SK-N-MC (cell line): ENCODE measurements around the gene SPATA3.
A peak's percentile ranks its signal among the peaks of the same experiment; 100 is the strongest.

Experiments used
- DNase-seq: peaks from one replicate; pipeline ENCODE4 v3.0.0-alpha.2; 2011; ENCODE audit warnings: low read depth, low spot score
- H3K27ac ChIP-seq: fragments of 200-600 bp; sonication (generic); 2 replicates; pipeline ENCODE4 v1.5.1; 2016; ENCODE audit warnings: mixed run types
- H3K36me3 ChIP-seq: fragments of 200-600 bp; sonication (generic); 2 replicates; pipeline ENCODE4 v1.6.1; 2017; ENCODE audit warnings: antibody characterized with exemption, low read length, mixed read lengths; ENCODE audit not compliant: insufficient read depth
- H3K4me3 ChIP-seq: fragments of 200-600 bp; sonication (generic); 2 replicates; pipeline ENCODE4 v1.5.1; 2016
- H3K9ac ChIP-seq: fragments of 200-600 bp; sonication (generic); 2 replicates; pipeline ENCODE4 v1.8.0; 2017; ENCODE audit warnings: mixed run types, mixed read lengths; ENCODE audit not compliant: insufficient read length
- H3K9me3 ChIP-seq: fragments of 200-600 bp; sonication (generic); 2 replicates; pipeline ENCODE4 v1.6.1; 2017; ENCODE audit warnings: low read depth, mild to moderate bottlenecking, antibody characterized with exemption, low read length, moderate library complexity, mixed read lengths
- EZH2 ChIP-seq: fragments of 200-600 bp; sonication (generic); IDR thresholded peaks from one replicate; pipeline ENCODE4 v1.6.1; 2017; ENCODE audit warnings: antibody characterized with exemption
- FOXP2 ChIP-seq: optimal IDR thresholded peaks from 2 replicates; pipeline ENCODE3; 2011; ENCODE audit warnings: mild to moderate bottlenecking, moderate library complexity; ENCODE audit not compliant: insufficient read depth; ENCODE audit errors: extremely low read length, control extremely low read depth
- POLR2AphosphoS5 ChIP-seq: IDR thresholded peaks from 2 replicates; pipeline ENCODE4 v1.6.1; 2012; ENCODE audit warnings: mild to moderate bottlenecking, low read depth, low read length, borderline replicate concordance

Gene SPATA3

DNA sequence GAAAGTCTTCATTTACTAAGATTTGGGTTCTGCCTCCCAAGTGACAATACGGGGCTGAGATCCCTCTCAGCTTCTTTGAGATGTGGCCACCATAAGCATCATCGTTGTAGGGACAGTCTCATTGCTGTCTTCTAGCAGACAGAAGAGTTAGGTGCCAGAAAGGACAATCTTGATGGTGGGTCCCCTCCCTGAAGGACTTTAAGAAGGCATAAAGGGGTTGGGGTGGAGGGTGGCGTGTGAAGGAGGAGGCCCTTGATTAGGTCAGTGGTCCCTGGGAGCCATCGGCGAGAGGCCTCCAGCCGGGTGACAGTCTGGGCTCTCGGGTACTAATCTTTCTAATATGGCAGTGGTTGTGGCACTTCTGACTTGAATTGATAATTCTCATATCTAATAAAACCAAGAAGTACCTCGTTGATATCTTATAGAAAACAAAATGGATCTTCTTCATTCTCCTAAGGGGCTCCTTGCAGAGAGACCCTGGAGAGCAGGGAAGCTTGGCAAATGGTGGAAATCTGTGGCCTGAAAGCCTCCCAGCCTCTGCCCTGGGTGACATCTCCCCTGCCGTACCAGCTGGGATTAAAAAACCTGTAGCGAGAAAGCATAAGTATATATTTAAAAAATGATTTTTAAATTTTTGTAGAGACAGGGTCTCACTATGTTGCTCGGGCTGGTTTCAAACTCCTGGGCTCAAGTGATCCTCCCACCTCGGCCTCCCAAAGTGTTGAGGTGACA is 53.5 kb downstream of the SPATA3 start:
- DNase-seq = no peak
- no peaks in the 10 kb centered on the region for H3K9me3 ChIP-seq
- H3K36me3 ChIP-seq = no peaks in the 10 kb centered on the region
- H3K9ac ChIP-seq = no peak overlapping the region
- no peak for TF ChIP-seq EZH2
- no peak for TF ChIP-seq FOXP2
- TF ChIP-seq POLR2AphosphoS5 = no peak
- no peak overlapping the region for H3K4me3 ChIP-seq
- H3K27ac ChIP-seq = no peak overlapping the region

DNA sequence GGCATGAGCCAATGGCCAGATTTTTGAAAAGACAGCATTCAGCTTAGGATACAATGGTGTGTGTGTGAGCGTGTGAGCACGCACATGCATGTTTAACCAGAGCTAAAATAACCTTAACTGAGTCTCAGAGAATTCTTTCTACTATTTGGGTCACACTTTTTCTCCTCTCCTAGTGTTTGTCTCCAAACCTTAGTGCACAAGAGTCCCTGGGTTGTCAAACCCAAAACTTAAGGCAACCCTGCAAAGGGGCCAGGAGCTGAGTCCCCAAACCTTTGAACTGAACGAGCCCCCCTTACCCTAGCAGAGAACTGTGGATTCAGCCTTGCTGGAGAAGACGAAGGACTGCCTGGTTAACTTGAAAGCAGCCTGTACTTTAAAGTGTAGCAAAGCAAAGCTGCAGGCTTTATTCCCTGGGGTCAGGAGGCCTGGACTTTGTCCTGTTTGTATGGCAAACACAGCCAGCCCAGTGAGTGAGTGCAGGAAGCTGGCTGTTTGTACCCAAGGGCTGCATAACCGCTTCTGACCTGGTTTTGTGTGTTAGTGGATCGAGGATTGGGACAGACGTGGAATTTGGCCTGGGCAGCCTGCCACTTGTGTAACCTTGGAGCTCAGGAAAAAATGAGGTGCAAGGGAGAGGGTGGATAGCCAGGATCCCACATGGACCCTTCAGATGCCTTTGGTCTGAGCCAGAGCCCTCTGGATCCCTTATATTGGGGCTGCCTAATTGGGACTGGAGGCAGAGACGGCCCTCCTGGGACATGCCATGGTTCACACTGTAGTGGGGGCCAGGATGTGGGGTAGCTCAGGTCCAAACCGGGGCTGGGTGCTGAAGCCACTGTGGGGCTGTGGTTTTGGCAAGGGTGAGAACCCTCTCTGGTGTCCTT is 54.3 kb downstream of the SPATA3 start:
- no peak overlapping the region for H3K27ac ChIP-seq
- H3K9me3 ChIP-seq = no peaks in the 10 kb centered on the region
- no peak for DNase-seq
- TF ChIP-seq FOXP2 (no peak), EZH2 (no peak), POLR2AphosphoS5 (no peak)
- H3K4me3 ChIP-seq = no peak overlapping the region
- H3K36me3 ChIP-seq = no peaks in the 10 kb centered on the region
- H3K9ac ChIP-seq = no peak overlapping the region

GRCh38 chr2:231051116-231051515 is 55.2 kb downstream of the SPATA3 start:
- no peak overlapping the region for H3K27ac ChIP-seq
- TF ChIP-seq FOXP2 = no peak
- TF ChIP-seq POLR2AphosphoS5 = no peak
- TF ChIP-seq EZH2 = no peak
- no peak for DNase-seq
- H3K4me3 ChIP-seq = no peak overlapping the region
- no peaks in the 10 kb centered on the region for H3K9me3 ChIP-seq
- no peak overlapping the region for H3K9ac ChIP-seq
- H3K36me3 ChIP-seq = no peaks in the 10 kb centered on the region

GRCh38 chr2:231052494-231053451 is 56.9 kb downstream of the SPATA3 start:
- Histone ChIP-seq H3K9ac (peak overlapping the region; percentile 67), H3K36me3 (no peaks in the 10 kb centered on the region), H3K4me3 (peak overlapping the region; percentile 78), H3K9me3 (no peaks in the 10 kb centered on the region), H3K27ac (no peak overlapping the region)
- TF ChIP-seq FOXP2 (no peak), POLR2AphosphoS5 (peak; percentile 58; the same call in 1 of the 2 replicates)
- DNase-seq = peak; percentile 30

GRCh38 chr2:231053846-231054245 is 57.9 kb downstream of the SPATA3 start:
- DNase-seq = no peak
- H3K36me3 ChIP-seq = no peaks in the 10 kb centered on the region
- H3K4me3 ChIP-seq = no peak overlapping the region
- no peaks in the 10 kb centered on the region for H3K9me3 ChIP-seq
- H3K27ac ChIP-seq = no peak overlapping the region
- H3K9ac ChIP-seq = no peak overlapping the region
- TF ChIP-seq POLR2AphosphoS5 = no peak
- no peak for TF ChIP-seq EZH2
- no peak for TF ChIP-seq FOXP2

GRCh38 chr2:231056453-231057416 is 60.8 kb downstream of the SPATA3 start, which contains the start of gene PSMD1:
Gene PSMD1 (plus strand): TSS chr2:231056867. CDS start chr2:231057026, 159 bp downstream.
- peak; percentile 88 for DNase-seq

DNA sequence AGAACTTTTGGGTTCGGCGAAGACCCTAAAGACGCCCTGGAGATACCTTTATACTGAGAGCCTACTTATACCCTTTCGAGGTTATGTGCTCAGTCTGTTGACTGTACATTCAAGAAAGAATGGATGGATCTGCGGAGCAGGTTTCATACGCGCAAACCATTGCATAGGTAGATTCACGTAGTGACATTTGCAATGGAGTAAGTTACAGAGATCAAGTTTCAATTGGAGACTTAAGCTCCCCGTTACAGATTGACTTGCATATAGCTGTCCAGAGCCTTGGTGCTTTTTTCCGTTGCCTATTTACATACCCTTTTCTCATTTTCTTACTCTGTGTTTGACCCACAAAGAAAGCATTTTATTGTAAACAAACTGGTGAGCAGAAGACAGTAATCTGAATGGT is 61.7 kb downstream of the SPATA3 start:
- DNase-seq = no peak
- Histone ChIP-seq H3K4me3 (peak overlapping the region; percentile 92), H3K36me3 (peaks cover 22% of the 10 kb centered on the region), H3K27ac (peak overlapping the region; percentile 82; the same call in 1 of the 2 replicates), H3K9me3 (no peaks in the 10 kb centered on the region), H3K9ac (peak overlapping the region; percentile 92)
- TF ChIP-seq EZH2 = no peak
- no peak for TF ChIP-seq FOXP2
- no peak for TF ChIP-seq POLR2AphosphoS5

More at GRCh38 chr2:231056453-231057416, 60.8 kb downstream of the SPATA3 start, which contains the start of gene PSMD1:
- H3K27ac ChIP-seq = peak within 1 kb of the TSS; percentile 82
- peak within 1 kb of the TSS; percentile 92 for H3K9ac ChIP-seq
- peaks cover 13% of the 10 kb centered on the region for H3K36me3 ChIP-seq
- no peaks in the 10 kb centered on the region for H3K9me3 ChIP-seq
- no peak for TF ChIP-seq EZH2
- TF ChIP-seq POLR2AphosphoS5 = peak; percentile 73
- TF ChIP-seq FOXP2 = peak; percentile 46
- peak within 1 kb of the TSS; percentile 92 for H3K4me3 ChIP-seq
